ENCODE data around the gene GBX1. TPM values are rescaled to one million over a fixed set of nuclear protein-coding genes. Genes with fewer than 3 reads are reported as not detected.

GBX1 gene
- total RNA-seq, 5 donors from 2014 or later (not counting 1 experiment from before 2014, with no cell fraction given), result not detected

DNA sequence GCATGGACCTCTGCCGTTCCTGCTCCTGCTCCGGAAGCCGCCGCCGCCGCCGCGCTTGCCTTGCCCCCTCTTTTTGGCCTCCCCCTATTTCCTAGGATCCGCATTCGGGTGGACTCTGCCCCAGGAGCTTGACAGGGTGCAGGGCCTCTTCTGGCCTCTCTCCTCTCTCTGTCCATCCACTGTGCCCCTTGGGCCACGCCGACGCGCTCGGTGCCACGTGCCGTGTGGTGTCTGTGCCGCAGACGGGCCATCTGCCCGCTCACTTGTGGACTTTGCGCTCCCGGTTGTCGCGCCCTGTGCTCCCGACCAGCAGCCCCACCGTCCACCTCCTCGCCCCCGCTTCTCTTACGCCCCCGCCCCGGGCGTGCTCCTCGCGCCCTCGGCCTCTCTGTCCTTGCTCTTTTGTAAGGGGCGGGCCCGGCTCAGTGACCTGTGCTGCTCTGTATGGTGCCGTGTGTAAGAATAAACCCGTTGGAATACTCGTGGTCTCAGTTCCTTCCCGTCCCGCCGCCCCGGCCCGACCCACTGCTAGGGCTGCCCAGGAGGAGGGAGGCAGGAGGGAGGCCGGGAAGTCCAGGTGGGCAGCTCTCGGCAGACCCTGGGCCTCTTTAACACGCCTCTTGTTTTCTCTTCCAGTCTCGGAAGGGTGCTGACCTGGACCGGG lies 44.2 kb downstream of the GBX1 start:
- Mint-ChIP-seq H3K36me3 (peaks cover 37% of the 10 kb centered on the region), H3K4me1 (peaks cover 10 to 21% (median 11%) of the 10 kb centered on the region in 3 donors), H3K9me3 (no peaks in the 10 kb centered on the region), H3K4me3 (no peak overlapping the region), H3K27ac (no peak overlapping the region), H3K27me3 (no peaks in the 10 kb centered on the region)
- no peaks in the 10 kb centered on the region for H3K9me3 ChIP-seq
- WGBS (ENCODE audit: insufficient coverage), result 90% methylated on average over 36 of the region's 50 CpGs
- ChIA-PET POLR2A (interaction anchor here in 1 of 2 donors (0.6 kb wide), 1 partner anchor 105 kb away, joined by 4 read pairs; no protein-coding TSS in a partner anchor), CTCF (interaction anchor here in 1 of 2 donors (0.6 to 2.0 kb wide), 7 partner anchors 11 to 192 kb away, joined by 3 to 17 read pairs (median 4); no protein-coding TSS in a partner anchor)
- no peak for ATAC-seq (replicated peaks in 1 of 4)
- H3K27ac ChIP-seq (ENCODE audit: low read length), result no peak overlapping the region
- peaks cover 0 to 3% of the 10 kb centered on the region in 2 experiments for H3K27me3 ChIP-seq (replicated peaks in 1 of 2; ENCODE audit: control insufficient read depth in 2 of 2, extremely low read depth in 1 of 2, insufficient read depth in 2 of 2, low read length in 1 of 2)
- no peak overlapping the region for H3K4me3 ChIP-seq (ENCODE audit: control insufficient read depth in 1 of 2, extremely low read depth in 1 of 2, low read length in 1 of 2)
- H3K36me3 ChIP-seq (ENCODE audit: control insufficient read depth in 2 of 2, extremely low read depth in 1 of 2, insufficient read depth in 1 of 2, low read length in 1 of 2), result peaks cover 0 to 7% of the 10 kb centered on the region in 2 donors
- peaks cover 2 to 11% of the 10 kb centered on the region in 2 experiments for H3K4me1 ChIP-seq (ENCODE audit: control insufficient read depth in 1 of 2, extremely low read depth in 1 of 2, insufficient read depth in 2 of 2, low read length in 2 of 2)
- DNase-seq, result no peak

DNA sequence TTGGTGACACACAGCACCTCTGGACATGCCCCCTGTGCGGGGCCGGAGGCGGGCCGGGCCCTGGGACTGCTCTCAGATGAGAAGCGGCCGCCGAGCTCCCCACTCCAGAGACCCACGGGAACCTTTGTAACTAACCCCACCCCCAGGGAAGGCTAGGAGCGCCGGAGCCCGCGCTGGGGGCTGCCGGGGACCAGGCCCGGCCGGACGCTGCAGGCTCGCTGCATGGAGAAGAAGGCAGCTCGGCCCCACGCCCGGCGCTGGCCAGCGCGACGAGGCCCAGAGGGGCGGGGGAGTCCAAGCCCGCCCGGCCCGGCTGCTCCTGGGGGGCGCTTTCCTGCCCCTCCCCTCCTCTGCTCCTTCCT lies 44.7 kb downstream of the GBX1 start:
- DNase-seq (no peak), ATAC-seq (replicated peaks in 1 of 4) (no peak)
- ChIA-PET POLR2A (no interaction called here), CTCF (interaction anchor here in 1 of 2 donors (2.0 kb wide), 1 partner anchor 121 kb away, joined by 17 read pairs; no protein-coding TSS in a partner anchor)
- H3K9me3 ChIP-seq, result no peaks in the 10 kb centered on the region
- H3K36me3 Mint-ChIP-seq, result peaks cover 37% of the 10 kb centered on the region
- peaks cover 0 to 5% of the 10 kb centered on the region in 2 donors for H3K36me3 ChIP-seq (ENCODE audit: control insufficient read depth in 2 of 2, extremely low read depth in 1 of 2, insufficient read depth in 1 of 2, low read length in 1 of 2)
- H3K27ac ChIP-seq (ENCODE audit: low read length), result no peak overlapping the region
- peaks cover 2 to 17% of the 10 kb centered on the region in 2 experiments for H3K4me1 ChIP-seq (ENCODE audit: control insufficient read depth in 1 of 2, extremely low read depth in 1 of 2, insufficient read depth in 2 of 2, low read length in 2 of 2)
- H3K27me3 ChIP-seq (replicated peaks in 1 of 2; ENCODE audit: control insufficient read depth in 2 of 2, extremely low read depth in 1 of 2, insufficient read depth in 2 of 2, low read length in 1 of 2), result peaks cover 0 to 3% of the 10 kb centered on the region in 2 experiments
- H3K4me1 Mint-ChIP-seq, result peaks cover 13 to 21% (median 14%) of the 10 kb centered on the region in 3 donors
- H3K4me3 Mint-ChIP-seq, result no peak overlapping the region
- 92% methylated on average over 14 of the region's 29 CpGs for WGBS (ENCODE audit: insufficient coverage)
- no peaks in the 10 kb centered on the region for H3K27me3 Mint-ChIP-seq
- H3K27ac Mint-ChIP-seq, result no peak overlapping the region
- H3K9me3 Mint-ChIP-seq, result no peaks in the 10 kb centered on the region
- H3K4me3 ChIP-seq (ENCODE audit: control insufficient read depth in 1 of 2, extremely low read depth in 1 of 2, low read length in 1 of 2), result no peak overlapping the region

DNA sequence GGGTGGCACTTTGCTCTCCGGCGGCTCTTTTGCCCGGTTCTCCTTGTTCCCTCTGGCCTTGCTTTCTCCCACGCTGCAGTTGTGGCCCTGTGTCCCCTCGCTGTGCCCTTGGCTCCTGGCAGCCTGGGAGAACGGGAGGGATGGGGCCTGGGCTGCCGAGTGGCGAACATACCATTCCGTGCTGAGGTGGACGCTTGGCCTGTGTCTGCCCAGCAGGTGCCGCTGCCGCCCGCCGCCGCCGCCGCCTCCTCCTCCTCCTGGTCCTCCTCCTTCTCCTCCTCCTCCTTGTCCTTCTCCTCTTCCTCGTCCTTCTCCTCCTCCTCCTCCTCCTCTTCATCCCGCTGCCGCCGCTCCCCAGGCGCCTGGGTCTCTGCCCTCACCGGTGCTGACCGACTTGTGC lies 45.2 kb downstream of the GBX1 start:
- peaks cover 0 to 3% of the 10 kb centered on the region in 2 experiments for H3K27me3 ChIP-seq (replicated peaks in 1 of 2; ENCODE audit: control insufficient read depth in 2 of 2, extremely low read depth in 1 of 2, insufficient read depth in 2 of 2, low read length in 1 of 2)
- ATAC-seq (replicated peaks in 1 of 4) (no peak), DNase-seq (no peak)
- peaks cover 0 to 5% of the 10 kb centered on the region in 2 donors for H3K36me3 ChIP-seq (ENCODE audit: control insufficient read depth in 2 of 2, extremely low read depth in 1 of 2, insufficient read depth in 1 of 2, low read length in 1 of 2)
- H3K27ac Mint-ChIP-seq, result no peak overlapping the region
- peaks cover 37% of the 10 kb centered on the region for H3K36me3 Mint-ChIP-seq
- H3K4me3 ChIP-seq (ENCODE audit: control insufficient read depth in 1 of 2, extremely low read depth in 1 of 2, low read length in 1 of 2), result no peak overlapping the region
- H3K27me3 Mint-ChIP-seq, result no peaks in the 10 kb centered on the region
- ChIA-PET CTCF (no interaction called here), POLR2A (no interaction called here)
- no peak overlapping the region for H3K27ac ChIP-seq (ENCODE audit: low read length)
- no peak overlapping the region for H3K4me3 Mint-ChIP-seq
- H3K4me1 ChIP-seq (ENCODE audit: control insufficient read depth in 1 of 2, extremely low read depth in 1 of 2, insufficient read depth in 2 of 2, low read length in 2 of 2), result peaks cover 2 to 22% of the 10 kb centered on the region in 2 experiments
- no peaks in the 10 kb centered on the region for H3K9me3 Mint-ChIP-seq
- 94% methylated on average over 18 of the region's 24 CpGs for whole genome bisulfite sequencing (ENCODE audit: insufficient coverage)
- peaks cover 18 to 23% (median 18%) of the 10 kb centered on the region in 3 donors for H3K4me1 Mint-ChIP-seq
- H3K9me3 ChIP-seq, result no peaks in the 10 kb centered on the region

DNA sequence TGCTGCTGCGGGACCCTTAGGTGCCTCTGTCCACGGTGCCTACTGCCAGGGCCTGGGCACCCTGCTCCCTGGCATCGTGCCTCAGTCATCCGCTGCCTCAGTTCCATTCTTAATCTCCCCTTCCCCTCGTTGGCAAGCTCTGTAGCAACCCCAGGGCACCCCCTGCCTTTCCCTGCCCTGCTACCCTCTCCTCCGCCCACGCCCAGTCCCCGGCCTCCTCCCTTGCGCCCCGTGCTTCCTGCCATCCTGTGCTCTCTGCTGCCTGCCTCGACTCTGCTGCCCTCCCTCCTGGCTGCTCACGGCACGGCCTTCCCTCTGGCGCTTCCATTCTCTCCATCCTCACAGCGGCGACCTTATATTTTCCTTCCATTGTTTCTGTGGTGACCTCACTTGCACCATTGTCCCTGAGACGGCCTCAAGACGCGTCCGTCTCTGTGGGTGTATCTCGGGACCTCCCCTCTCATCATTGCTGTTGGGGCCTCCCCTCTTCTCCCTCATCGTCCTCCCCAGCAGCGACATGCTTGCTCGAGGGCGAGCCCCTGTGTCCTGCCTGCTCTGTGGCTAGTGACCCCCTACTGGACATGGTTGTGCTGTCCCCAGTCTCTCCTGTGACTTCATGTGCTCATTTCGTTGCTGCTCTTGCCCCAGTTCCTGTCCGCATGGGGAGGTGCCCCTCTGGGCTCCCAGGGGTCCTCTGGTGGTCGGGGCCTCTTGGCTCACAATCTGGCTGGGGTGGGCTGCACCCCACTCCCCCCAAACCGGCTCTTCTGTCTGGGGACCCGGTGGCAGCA lies 45.9 kb downstream of the GBX1 start:
- no peaks in the 10 kb centered on the region for H3K9me3 Mint-ChIP-seq
- peaks cover 0 to 5% of the 10 kb centered on the region in 2 donors for H3K36me3 ChIP-seq (ENCODE audit: control insufficient read depth in 2 of 2, extremely low read depth in 1 of 2, insufficient read depth in 1 of 2, low read length in 1 of 2)
- ATAC-seq (replicated peaks in 1 of 4), result no peak
- no peak overlapping the region for H3K4me3 Mint-ChIP-seq
- H3K4me1 ChIP-seq (ENCODE audit: control insufficient read depth in 1 of 2, extremely low read depth in 1 of 2, insufficient read depth in 2 of 2, low read length in 2 of 2), result peaks cover 2 to 29% of the 10 kb centered on the region in 2 experiments
- H3K27me3 ChIP-seq (replicated peaks in 1 of 2; ENCODE audit: control insufficient read depth in 2 of 2, extremely low read depth in 1 of 2, insufficient read depth in 2 of 2, low read length in 1 of 2), result peaks cover under 1 to 3% of the 10 kb centered on the region in 2 experiments
- POLR2A ChIA-PET, result no interaction called here
- no peak overlapping the region for H3K27ac ChIP-seq (ENCODE audit: low read length)
- H3K27ac Mint-ChIP-seq, result no peak overlapping the region
- no peaks in the 10 kb centered on the region for H3K9me3 ChIP-seq
- 79% methylated on average over 28 of the region's 30 CpGs for WGBS (ENCODE audit: insufficient coverage)
- no peak for DNase-seq
- H3K4me3 ChIP-seq (ENCODE audit: control insufficient read depth in 1 of 2, extremely low read depth in 1 of 2, low read length in 1 of 2), result no peak overlapping the region
- CTCF ChIA-PET, result no interaction called here
- H3K27me3 Mint-ChIP-seq, result no peaks in the 10 kb centered on the region
- H3K36me3 Mint-ChIP-seq, result peaks cover 37% of the 10 kb centered on the region
- H3K4me1 Mint-ChIP-seq, result peaks cover 20 to 26% (median 23%) of the 10 kb centered on the region in 3 donors

DNA sequence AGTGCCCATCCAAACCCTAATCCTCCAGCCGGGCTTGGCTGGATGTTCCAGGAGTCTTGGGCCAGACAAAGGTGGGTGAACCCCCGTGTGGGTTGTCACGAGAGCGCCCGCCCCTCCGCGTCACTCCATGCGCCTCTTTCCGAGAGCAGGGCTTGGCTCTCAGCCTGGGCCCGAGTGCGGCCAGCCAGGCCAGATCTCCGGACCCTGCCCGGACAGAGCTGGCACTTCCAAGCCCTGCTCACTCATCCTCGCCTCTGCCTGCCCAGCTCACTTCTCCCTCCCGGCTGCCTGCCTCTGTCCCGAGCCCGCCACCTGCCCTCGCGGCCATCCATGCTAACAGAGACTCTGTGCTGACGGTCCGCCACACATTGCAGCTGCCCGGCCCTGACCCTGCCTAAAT lies 46.6 kb downstream of the GBX1 start:
- H3K27me3 Mint-ChIP-seq, result no peaks in the 10 kb centered on the region
- H3K4me3 ChIP-seq (ENCODE audit: control insufficient read depth in 1 of 2, extremely low read depth in 1 of 2, low read length in 1 of 2), result no peak overlapping the region
- CTCF ChIA-PET, result interaction anchor here in 1 of 2 donors (0.5 kb wide), 1 partner anchor 15 kb away, joined by 5 read pairs; no protein-coding TSS in a partner anchor
- no peak overlapping the region for H3K27ac ChIP-seq (ENCODE audit: low read length)
- peaks cover 2 to 35% of the 10 kb centered on the region in 2 experiments for H3K4me1 ChIP-seq (ENCODE audit: control insufficient read depth in 1 of 2, extremely low read depth in 1 of 2, insufficient read depth in 2 of 2, low read length in 2 of 2)
- no peak overlapping the region for H3K27ac Mint-ChIP-seq
- peaks cover 3 to 7% of the 10 kb centered on the region in 2 experiments for H3K27me3 ChIP-seq (replicated peaks in 1 of 2; ENCODE audit: control insufficient read depth in 2 of 2, extremely low read depth in 1 of 2, insufficient read depth in 2 of 2, low read length in 1 of 2)
- no peak overlapping the region for H3K4me3 Mint-ChIP-seq
- no peaks in the 10 kb centered on the region for H3K9me3 ChIP-seq
- H3K9me3 Mint-ChIP-seq, result no peaks in the 10 kb centered on the region
- POLR2A ChIA-PET, result no interaction called here
- peaks cover 37% of the 10 kb centered on the region for H3K36me3 Mint-ChIP-seq
- no peak for DNase-seq
- H3K36me3 ChIP-seq (ENCODE audit: control insufficient read depth in 2 of 2, extremely low read depth in 1 of 2, insufficient read depth in 1 of 2, low read length in 1 of 2), result peaks cover 0 to 5% of the 10 kb centered on the region in 2 donors
- no peak for ATAC-seq (replicated peaks in 1 of 4)
- H3K4me1 Mint-ChIP-seq, result peaks cover 22 to 26% (median 26%) of the 10 kb centered on the region in 3 donors
- 93% methylated on average over 20 of the region's 22 CpGs for WGBS (ENCODE audit: insufficient coverage)

DNA sequence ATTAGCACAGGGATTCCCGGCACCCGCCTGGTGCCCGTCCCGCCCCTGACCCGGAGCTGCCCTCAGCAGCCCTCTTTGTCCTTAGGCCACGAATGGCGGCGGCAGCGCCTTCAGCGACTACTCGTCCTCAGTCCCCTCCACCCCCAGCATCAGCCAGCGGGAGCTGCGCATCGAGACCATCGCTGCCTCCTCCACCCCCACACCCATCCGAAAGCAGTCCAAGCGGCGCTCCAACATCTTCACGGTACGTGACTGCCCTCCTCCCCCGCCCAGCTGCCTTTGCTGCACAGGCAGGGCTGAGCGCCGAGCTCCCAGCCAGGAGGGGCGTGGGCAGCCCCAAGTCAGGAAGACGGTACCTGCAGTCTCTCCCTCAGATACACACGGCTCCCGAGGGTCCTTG lies 47.6 kb downstream of the GBX1 start:
- Mint-ChIP-seq H3K36me3 (peaks cover 37% of the 10 kb centered on the region), H3K27me3 (no peaks in the 10 kb centered on the region), H3K9me3 (no peaks in the 10 kb centered on the region), H3K4me1 (peaks cover 23 to 28% (median 26%) of the 10 kb centered on the region in 3 donors), H3K27ac (no peak overlapping the region), H3K4me3 (no peak overlapping the region)
- Histone ChIP-seq H3K4me1 (ENCODE audit: control insufficient read depth in 1 of 2, extremely low read depth in 1 of 2, insufficient read depth in 2 of 2, low read length in 2 of 2) (peaks cover 2 to 40% of the 10 kb centered on the region in 2 experiments), H3K27ac (ENCODE audit: low read length) (no peak overlapping the region), H3K4me3 (ENCODE audit: control insufficient read depth in 1 of 2, extremely low read depth in 1 of 2, low read length in 1 of 2) (no peak overlapping the region), H3K9me3 (no peaks in the 10 kb centered on the region), H3K36me3 (ENCODE audit: control insufficient read depth in 2 of 2, extremely low read depth in 1 of 2, insufficient read depth in 1 of 2, low read length in 1 of 2) (peaks cover 0 to 5% of the 10 kb centered on the region in 2 donors), H3K27me3 (replicated peaks in 1 of 2; ENCODE audit: control insufficient read depth in 2 of 2, extremely low read depth in 1 of 2, insufficient read depth in 2 of 2, low read length in 1 of 2) (peaks cover 3 to 10% of the 10 kb centered on the region in 2 experiments)
- DNase-seq (no peak), ATAC-seq (replicated peaks in 1 of 4) (no peak)
- POLR2A ChIA-PET, result no interaction called here
- CTCF ChIA-PET, result no interaction called here
- 93% methylated on average over 25 of the region's 27 CpGs for WGBS (ENCODE audit: insufficient coverage)
